Duodenal mucosa (tissue), 2 donors: Measurements from ENCODE around the gene KIAA0232.

Experiments
- H3K27ac ChIP-seq: one replicate; pipeline ENCODE4 v1.7.0; 2013; ENCODE audit warnings: low read depth, low read length
- H3K27me3 ChIP-seq, 2 donors: one replicate each; pipeline ENCODE4 v1.7.0; 2013; ENCODE audit warnings: low read length in 2 of 2, control low read depth in 1 of 2; ENCODE audit not compliant: insufficient read depth in 2 of 2, control insufficient read depth in 1 of 2
- H3K36me3 ChIP-seq, 2 donors: one replicate each; pipeline ENCODE4 v1.7.0; 2013; ENCODE audit warnings: low read length in 2 of 2, control low read depth in 1 of 2; ENCODE audit not compliant: insufficient read depth in 2 of 2, control insufficient read depth in 1 of 2
- H3K4me1 ChIP-seq, 2 donors: one replicate each; pipeline ENCODE4 v1.7.0; 2013; ENCODE audit warnings: low read length in 2 of 2, control low read depth in 1 of 2; ENCODE audit not compliant: insufficient read depth in 2 of 2, control insufficient read depth in 1 of 2
- H3K4me3 ChIP-seq, 2 donors: one replicate each; pipeline ENCODE4 v1.7.0; 2013; ENCODE audit warnings: low read length in 2 of 2, low read depth in 1 of 2
- H3K9ac ChIP-seq, 2 donors: one replicate each; pipeline ENCODE4 v1.7.0; 2013; ENCODE audit warnings: low read length in 2 of 2, low read depth in 1 of 2
- H3K9me3 ChIP-seq, 2 donors: one replicate each; pipeline ENCODE4 v1.7.0; 2013; ENCODE audit warnings: low read length in 2 of 2, control low read depth in 1 of 2; ENCODE audit not compliant: control insufficient read depth in 1 of 2

KIAA0232 gene, protein sequence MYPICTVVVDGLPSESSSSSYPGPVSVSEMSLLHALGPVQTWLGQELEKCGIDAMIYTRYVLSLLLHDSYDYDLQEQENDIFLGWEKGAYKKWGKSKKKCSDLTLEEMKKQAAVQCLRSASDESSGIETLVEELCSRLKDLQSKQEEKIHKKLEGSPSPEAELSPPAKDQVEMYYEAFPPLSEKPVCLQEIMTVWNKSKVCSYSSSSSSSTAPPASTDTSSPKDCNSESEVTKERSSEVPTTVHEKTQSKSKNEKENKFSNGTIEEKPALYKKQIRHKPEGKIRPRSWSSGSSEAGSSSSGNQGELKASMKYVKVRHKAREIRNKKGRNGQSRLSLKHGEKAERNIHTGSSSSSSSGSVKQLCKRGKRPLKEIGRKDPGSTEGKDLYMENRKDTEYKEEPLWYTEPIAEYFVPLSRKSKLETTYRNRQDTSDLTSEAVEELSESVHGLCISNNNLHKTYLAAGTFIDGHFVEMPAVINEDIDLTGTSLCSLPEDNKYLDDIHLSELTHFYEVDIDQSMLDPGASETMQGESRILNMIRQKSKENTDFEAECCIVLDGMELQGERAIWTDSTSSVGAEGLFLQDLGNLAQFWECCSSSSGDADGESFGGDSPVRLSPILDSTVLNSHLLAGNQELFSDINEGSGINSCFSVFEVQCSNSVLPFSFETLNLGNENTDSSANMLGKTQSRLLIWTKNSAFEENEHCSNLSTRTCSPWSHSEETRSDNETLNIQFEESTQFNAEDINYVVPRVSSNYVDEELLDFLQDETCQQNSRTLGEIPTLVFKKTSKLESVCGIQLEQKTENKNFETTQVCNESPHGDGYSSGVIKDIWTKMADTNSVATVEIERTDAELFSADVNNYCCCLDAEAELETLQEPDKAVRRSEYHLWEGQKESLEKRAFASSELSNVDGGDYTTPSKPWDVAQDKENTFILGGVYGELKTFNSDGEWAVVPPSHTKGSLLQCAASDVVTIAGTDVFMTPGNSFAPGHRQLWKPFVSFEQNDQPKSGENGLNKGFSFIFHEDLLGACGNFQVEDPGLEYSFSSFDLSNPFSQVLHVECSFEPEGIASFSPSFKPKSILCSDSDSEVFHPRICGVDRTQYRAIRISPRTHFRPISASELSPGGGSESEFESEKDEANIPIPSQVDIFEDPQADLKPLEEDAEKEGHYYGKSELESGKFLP (N-terminal part only)

DNA sequence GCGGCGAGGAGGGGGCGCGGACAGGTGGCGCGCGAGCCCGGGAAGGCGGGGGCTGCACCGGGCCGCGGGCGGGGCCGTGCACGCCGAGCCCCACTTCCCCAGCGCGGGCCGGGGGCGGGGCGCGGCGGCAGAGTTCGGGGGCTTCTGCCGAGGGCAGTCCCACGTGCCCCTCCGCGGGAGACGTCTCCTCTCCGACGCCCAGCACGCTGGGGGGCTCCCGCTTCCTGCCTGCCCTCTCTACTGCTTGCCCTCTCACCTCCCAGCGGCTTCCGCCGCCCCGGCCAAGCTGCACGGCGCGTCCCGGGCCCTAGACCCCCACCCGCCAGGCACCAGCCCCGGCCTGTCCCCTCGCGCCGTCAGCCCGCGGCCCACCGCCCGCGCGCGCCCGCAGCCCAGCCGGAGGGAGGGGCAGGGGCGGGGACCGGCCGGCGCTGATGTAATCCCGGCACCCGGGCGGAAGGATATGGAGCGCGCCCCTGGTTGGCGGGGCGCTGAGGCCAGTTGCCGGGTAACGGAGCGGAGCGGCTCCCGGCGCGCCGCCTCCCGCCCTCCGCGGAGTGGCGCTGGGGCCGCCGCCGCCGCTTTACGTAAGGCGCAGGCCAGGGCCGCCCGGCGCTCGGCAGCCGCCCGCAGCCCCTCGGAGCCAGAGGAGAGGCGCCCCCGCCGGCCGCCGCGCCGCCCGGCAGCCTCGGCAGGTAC, at the start of gene KIAA0232:
Gene KIAA0232, plus strand, starts transcription at position 581 of the 699 bp plus-strand sequence. CDS start 41,727 bp downstream, outside the sequence.
- Histone ChIP-seq H3K27me3 (no peaks in the 10 kb centered on the region), H3K27ac (peak within 1 kb of the TSS; percentile 94), H3K36me3 (no peaks in the 10 kb centered on the region), H3K9ac (peak within 1 kb of the TSS; percentile 76 to 93), H3K9me3 (no peaks in the 10 kb centered on the region), H3K4me1 (peaks cover 26 to 27% of the 10 kb centered on the region in 2 donors), H3K4me3 (peak within 1 kb of the TSS; percentile 79 to 92)

- peaks cover 3 to 7% of the 10 kb centered on the region in 2 donors for H3K4me1 ChIP-seq
- H3K27ac ChIP-seq, result no peak overlapping the region
- no peaks in the 10 kb centered on the region for H3K36me3 ChIP-seq
- no peak overlapping the region for H3K4me3 ChIP-seq
- H3K9me3 ChIP-seq, result no peaks in the 10 kb centered on the region
- H3K27me3 ChIP-seq, result no peaks in the 10 kb centered on the region
- no peak overlapping the region for H3K9ac ChIP-seq
Observed at GRCh38 chr4:6733358-6734164, 49.0 kb upstream of the KIAA0232 start.

GRCh38 chr4:6734165-6734786, 48.3 kb upstream of the KIAA0232 start:
- Histone ChIP-seq H3K4me1 (peaks cover 3 to 7% of the 10 kb centered on the region in 2 donors), H3K27me3 (no peaks in the 10 kb centered on the region), H3K4me3 (no peak overlapping the region), H3K9me3 (no peaks in the 10 kb centered on the region), H3K27ac (no peak overlapping the region), H3K9ac (no peak overlapping the region), H3K36me3 (no peaks in the 10 kb centered on the region)

DNA sequence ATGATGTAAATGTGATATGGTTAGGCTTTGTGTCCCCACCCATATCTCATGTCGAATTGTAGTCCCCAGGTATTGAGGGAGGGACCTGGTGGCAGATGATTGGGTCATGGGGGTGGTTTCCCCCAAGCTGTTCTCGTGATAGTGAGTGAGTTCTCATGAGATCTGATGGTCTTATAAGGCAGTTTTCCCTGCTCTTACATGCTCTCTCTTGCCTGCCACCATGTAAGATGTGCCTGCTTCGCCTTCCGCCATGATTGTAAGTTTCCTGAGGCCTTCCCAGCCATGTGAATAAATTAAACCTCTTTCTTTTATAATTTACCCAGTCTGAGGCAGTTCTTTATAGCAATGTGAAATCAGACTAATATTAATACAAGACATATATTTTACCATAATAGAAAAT, 42.6 kb upstream of the KIAA0232 start:
- no peak overlapping the region for H3K4me3 ChIP-seq
- no peak overlapping the region for H3K9ac ChIP-seq
- no peaks in the 10 kb centered on the region for H3K36me3 ChIP-seq
- H3K9me3 ChIP-seq, result no peaks in the 10 kb centered on the region
- no peak overlapping the region for H3K27ac ChIP-seq
- no peaks in the 10 kb centered on the region for H3K27me3 ChIP-seq
- no peaks in the 10 kb centered on the region for H3K4me1 ChIP-seq

DNA sequence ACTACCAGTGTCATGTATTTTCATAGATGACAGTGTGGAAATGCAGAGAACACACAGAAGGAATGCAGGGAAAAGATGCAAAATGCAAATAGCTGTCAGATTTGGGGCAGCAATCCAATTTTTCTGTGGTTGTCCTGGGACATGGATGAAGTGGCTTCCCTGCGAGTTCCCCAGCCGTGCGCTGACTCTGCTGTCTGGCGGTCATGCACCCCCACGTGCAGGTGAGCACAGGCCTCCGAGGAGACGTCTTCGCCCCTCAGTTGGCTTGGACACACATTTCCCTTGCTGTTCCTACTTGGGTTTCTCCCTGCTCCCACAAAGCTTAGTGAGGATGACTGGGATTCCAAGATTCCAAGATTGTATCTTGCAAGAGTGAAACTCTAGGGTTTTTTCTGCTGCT, 42.2 kb upstream of the KIAA0232 start:
- no peaks in the 10 kb centered on the region for H3K4me1 ChIP-seq
- H3K4me3 ChIP-seq, result no peak overlapping the region
- no peaks in the 10 kb centered on the region for H3K36me3 ChIP-seq

GRCh38 chr4:6742507-6742906, 40.0 kb upstream of the KIAA0232 start:
- Histone ChIP-seq H3K4me3 (no peak overlapping the region), H3K9ac (no peak overlapping the region), H3K27me3 (no peaks in the 10 kb centered on the region), H3K36me3 (no peaks in the 10 kb centered on the region), H3K27ac (no peak overlapping the region), H3K9me3 (no peaks in the 10 kb centered on the region), H3K4me1 (peaks cover 7 to 9% of the 10 kb centered on the region in 2 donors)

More for the DNA sequence above, 42.2 kb upstream of the KIAA0232 start:
- Histone ChIP-seq H3K9me3 (no peaks in the 10 kb centered on the region), H3K27me3 (no peaks in the 10 kb centered on the region), H3K27ac (no peak overlapping the region), H3K9ac (no peak overlapping the region)

- Histone ChIP-seq H3K27me3 (no peaks in the 10 kb centered on the region), H3K9ac (no peak overlapping the region), H3K27ac (no peak overlapping the region), H3K4me1 (peaks cover 11 to 14% of the 10 kb centered on the region in 2 donors), H3K36me3 (no peaks in the 10 kb centered on the region), H3K9me3 (no peaks in the 10 kb centered on the region), H3K4me3 (no peak overlapping the region)
Observed at GRCh38 chr4:6742989-6743388, 39.5 kb upstream of the KIAA0232 start.

GRCh38 chr4:6746721-6747293, 35.7 kb upstream of the KIAA0232 start:
- H3K27ac ChIP-seq, result peak overlapping the region; percentile 15
- H3K4me3 ChIP-seq, result no peak overlapping the region
- peak overlapping the region in 1 of 2 donors; percentile 22 for H3K9ac ChIP-seq
- no peaks in the 10 kb centered on the region for H3K9me3 ChIP-seq
- H3K27me3 ChIP-seq, result no peaks in the 10 kb centered on the region
- H3K36me3 ChIP-seq, result no peaks in the 10 kb centered on the region
- H3K4me1 ChIP-seq, result peaks cover 47 to 52% of the 10 kb centered on the region in 2 donors
